HG03196 (cell line): ENCODE data around the gene CAPN2.
A peak's percentile ranks its signal among the peaks of the same experiment; 100 is the strongest.

Source experiments
- ATAC-seq: cut with Tn5 transposase; IDR thresholded peaks from one replicate; pipeline ENCODE4 v1.9.1; 2021; ENCODE audit not compliant: unreplicated experiment

Gene CAPN2

DNA sequence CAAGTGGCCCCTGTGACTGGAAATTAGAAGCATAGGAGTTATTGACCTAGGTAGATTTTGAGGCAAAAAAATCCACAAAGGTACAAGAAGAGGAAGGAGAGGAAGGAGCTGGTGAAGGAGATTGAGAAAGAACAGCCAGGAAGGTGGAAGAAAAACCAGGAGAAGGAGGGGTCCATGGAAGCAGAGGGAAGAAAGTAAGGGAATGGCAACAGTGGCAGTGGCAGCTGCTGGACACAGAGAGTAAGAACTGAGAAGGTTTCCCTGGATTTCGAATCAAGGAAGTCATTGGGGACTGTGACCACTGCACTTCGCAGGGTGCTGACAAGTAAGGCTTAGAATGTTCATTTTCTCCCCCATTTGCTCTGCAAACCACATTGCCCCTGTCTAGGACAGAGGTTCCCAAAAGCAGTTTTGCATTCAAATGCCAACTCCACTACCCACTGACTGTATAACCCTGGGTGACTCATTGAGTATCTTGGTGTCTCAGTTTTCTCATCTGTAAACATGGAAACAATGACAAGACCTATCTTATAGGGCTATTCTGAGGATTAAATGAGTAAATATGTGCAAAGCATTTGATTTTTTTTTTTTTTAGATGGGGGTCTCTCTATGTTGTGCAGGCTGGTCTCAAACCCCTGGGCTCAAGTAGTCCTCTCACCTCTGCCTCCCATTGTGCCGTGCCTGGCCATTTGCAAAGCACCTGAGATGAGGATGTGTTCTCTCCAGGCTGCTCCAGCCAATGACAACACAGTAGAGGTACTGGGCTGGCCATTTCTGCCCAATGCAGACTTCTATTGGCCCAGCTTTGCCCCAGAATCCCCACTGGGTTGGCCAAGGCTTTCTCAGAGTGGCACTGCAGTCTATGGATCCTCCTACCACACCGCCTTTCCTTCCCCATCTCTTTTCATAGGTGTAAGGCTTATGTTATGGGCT is 9.3 kb upstream of the CAPN2 start:
- ATAC-seq, result no peak

DNA sequence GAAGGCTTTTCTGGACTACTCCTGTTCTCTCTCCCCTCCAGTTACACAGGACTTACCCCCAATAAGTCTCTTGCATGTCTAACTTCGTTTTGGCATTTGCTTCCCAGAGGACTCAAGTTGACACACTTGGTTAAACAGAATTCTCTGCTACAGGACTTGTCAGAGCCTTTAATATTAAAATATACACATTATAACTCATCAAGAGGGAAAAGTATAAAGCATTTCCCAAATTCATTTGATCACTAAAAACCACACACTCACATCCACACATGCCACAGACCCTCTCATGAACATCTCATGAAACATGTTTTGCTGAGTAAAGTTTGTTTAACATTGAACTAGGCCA is 8.7 kb upstream of the CAPN2 start:
- no peak for ATAC-seq

DNA sequence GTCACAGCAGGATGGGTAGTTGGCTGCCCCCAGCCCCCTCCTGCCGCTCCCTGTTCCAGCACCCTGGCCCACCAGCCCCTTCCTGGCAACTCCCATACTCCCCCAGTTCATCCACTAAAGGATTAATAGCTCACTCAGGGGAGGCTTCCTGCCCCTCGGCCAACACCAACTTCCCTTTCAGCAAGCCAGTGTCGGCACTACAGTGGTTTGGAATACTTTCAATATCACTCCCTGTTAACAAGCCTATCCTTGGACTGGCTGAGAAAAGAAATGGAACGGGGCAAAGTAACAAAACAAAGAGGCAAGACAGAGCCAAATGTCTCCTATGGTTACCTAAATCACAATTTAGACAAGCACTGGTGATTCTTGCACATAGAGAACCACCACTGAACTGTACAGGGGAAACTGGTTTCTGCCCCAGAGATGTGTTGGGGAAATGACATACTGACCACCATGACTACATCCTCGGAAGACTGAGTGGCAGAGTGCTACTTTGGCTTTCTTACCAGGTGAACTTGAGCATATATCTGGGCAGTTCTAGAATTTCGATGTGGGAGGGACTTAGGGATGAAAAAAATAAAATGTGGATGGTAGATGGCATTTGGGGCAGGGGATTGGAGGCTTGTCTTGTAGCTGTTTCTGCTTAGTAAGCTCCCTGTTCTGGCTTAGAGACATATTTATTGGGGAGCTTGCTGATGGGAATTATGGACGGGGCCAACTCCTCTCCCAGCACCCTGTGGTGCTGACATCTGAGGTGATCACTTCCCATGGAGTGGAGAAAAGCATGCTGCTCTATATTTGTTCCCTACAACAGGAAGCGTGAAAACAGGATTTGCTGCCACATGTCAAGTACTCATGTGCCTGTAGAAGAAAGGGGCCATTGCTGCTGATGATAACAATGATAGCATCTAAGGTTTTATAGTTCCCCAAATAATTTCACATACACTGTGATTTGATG is 7.1 kb upstream of the CAPN2 start:
- ATAC-seq, result no peak

DNA sequence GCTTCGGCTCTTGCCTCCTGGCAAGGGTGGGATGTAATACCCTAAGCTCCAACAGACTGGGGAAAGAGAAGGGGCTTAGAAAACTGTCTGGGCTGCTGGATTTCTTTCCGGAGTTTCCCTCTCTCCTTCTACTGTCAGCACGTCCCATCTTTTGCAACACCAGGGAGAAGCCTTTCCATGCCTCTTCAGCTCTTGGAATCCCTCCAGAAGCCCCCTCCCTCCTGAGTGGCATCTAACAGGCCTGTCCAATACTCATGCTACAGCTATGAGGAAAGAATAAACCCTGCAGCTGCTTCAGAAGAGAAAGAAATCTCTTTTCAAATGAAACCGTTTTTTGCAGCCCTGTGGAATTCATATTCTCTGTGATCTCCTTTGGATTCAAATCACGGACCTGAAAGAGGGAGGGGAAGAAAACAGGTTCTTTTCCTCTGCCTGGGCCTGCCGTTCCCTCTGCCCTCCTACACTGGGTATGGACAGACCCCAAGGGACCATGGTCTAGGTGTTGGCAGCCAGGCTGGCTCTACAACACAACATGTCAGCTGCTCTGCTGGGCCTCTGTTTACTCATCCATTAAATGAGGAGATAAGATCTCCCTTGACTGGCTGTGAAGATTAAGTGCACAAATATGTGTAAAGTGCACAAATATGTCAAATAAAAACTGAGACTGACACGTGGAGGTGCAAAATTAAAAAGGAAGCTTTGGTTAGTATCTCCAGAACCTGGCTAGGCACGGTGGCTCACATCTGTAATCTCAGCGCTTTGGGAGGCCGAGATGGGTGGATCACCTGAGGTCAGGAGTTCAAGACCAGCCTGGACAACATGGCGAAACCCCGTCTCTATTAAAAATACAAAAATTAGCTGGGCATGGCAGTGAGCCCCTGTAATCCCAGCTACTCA is 6.0 kb upstream of the CAPN2 start:
- ATAC-seq, result no peak

DNA sequence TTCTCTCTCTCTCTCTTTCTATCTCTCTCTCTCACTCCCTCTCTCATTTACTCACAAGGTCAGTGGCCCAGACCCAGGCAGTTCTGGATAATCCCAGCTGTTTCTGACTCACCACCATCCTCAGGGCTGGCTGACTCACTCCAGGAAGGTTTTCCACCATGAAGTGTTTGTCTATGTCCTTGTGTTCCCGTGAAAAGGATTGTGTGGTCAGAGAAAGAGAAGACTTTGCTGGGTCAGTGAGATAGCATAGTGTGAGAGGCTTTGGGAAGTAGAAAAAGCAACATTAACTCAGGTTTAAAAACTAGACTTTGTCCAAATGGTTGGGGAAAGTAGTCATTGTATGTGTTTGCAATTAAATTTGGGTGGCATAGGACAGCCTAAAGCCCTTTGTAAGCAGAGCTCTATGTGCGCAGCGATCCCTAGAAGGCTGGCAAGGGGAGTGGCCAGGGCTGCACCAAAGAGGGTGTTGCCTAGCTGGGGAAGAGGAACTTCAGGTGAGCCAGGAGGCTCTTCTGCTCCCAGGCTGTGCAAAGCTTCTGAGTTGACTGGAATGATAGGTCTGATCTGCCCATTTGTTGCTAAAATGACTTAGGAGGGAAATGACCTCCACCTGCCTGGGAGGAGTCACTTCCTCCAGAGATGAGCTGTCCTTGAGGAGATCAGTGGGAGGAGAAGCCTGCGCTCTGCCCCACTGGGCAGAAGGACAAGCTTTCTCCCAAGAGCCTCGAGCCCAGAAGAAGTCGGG is 4.9 kb upstream of the CAPN2 start:
- ATAC-seq, result no peak

DNA sequence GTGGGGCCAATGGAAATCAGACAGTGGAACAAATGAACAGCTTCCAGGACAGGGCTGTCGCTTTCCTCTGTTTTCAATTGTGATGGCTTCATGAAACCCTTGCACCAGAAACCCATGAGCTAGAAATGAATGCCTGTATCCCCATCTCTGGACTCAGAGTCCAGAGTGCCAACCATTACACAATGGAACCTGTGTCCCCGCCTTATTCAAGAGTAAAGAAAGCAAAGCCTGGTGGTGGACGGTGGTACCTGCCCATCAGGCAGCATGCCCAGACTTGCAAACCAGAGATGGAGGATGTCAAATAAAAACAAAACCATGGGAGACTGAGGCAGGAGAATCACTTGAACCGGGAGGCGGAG is 4.4 kb upstream of the CAPN2 start:
- no peak for ATAC-seq

DNA sequence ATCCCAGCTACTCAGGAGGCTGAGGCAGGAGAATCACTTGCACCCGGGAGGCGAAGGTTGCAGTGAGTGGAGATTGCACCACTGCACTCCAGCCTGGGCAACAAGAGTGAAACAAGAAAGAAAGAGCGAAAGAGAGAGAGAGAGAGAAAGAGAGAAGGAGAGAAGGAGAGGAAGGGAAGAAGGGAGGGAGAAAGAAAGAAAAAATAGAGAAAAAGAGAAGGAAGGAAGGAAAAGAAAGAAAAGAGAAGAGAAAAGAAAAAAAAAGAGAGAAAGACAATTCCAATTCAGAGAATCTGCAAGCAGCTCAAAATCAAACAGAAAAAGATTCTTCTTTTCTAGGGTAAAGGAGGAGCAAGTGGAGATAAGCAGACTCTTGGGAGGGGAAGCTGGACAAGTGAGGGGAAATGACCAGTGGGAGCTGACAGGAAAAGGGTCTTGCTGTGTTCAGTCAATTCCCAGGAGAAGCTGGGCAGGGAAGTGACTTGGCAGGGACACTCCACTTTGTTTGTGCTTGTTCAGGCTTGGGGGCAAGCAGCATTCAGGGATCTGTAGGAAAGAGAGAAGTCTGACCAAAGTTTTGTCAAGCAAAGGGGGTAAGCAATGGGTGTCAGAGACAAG is 3.6 kb upstream of the CAPN2 start:
- ATAC-seq, result no peak

DNA sequence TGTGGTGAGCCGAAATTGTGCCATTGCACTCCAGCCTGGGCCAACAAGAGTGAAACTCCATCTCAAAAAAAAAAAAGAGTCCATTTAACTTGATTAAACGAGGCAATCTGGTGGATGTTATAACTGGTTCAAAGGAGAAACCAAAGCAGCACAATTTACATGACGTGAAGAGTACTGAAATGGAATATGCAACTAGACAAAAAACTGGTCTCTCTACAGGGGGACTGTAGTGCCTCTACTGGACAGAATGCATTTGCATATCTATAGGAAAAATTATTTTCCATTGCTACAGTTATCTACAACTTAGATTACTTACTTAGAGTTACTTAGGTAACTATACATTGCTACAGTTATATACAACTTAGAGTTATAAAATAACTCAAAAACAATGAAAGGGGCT is 2.7 kb upstream of the CAPN2 start:
- ATAC-seq, result no peak

DNA sequence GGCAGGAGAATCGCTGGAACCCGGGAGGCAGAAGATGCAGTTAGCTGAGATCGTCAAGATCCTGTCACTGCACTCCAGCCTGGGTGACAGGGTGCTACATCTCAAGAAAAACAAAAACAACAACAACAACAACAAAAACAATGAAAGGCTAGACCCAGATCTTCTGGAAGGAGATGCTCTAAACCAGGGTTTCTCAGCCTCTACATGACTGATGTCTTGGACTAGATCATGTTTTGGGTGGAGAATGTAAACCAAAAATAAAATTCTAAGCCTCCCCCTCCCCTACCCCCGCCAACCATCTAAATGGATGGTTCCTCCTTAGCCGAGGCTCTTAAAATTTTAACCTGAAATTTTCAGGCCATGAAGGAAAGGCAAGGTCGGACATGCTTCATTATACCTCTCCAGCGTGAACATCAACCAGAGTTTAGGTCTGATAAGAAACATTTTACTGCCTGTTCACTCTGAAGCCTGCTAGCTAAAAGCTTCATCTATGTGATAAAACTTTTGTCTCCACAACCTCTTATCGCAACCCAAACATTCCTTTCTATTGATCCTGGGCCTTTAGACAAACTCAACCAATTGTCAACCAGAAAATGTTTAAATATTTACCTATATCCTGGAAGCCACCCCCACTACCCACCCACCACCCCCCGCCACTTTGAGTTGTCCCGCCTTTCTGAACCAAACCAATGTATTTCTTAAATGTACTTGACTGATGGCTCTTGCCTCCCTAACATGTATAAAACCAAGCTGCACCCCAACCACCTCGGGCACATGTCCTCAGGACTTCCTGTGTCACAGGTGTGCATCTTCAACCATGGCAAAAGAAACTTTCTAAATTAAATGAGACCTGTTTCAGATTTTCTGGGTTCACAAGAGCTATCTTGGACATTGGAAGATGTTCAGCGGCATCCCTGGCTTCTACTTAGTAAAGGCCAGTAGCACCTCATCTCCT is 1.9 kb upstream of the CAPN2 start:
- no peak for ATAC-seq

DNA sequence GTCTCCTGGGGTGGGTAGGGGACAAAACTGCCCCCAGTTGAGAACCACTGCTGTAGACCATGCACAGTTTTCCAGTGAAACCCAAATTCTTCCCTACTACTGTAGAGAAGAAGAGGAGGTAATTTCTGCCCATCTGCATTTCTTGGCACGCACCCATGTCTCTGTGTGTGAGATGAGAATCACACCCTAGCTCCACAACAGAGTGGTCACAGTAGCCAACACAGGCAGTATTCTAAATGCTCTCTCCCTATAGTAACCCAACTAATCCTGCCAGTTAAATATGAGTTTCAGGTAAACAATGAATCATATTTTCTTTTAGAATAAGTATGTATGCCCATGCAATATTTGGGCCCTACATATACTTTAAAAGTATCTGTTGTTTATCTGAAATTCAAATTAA is 1.2 kb upstream of the CAPN2 start:
- ATAC-seq, result no peak

DNA sequence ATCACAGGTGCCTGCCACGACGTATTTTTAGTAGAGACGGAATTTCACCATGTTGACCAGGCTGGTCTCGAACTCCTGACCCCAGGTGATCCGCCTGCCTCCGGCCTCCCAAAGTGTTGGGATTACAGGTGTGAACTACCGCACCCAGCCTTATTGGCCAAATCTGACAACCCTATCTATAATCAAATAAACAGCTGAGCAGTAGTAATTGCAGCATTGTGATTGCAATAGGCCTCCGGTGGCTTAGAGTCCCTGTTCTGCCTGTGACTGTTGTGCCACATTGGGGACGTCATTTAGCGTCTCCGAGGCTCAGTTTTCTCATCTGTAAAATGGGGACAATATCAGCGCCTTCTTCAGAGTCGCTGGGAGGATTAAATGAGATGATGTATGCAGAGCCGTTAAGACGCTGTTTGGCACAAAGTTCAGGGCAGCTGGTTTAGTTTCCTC is 569 bp upstream of the CAPN2 start:
- no peak for ATAC-seq

DNA sequence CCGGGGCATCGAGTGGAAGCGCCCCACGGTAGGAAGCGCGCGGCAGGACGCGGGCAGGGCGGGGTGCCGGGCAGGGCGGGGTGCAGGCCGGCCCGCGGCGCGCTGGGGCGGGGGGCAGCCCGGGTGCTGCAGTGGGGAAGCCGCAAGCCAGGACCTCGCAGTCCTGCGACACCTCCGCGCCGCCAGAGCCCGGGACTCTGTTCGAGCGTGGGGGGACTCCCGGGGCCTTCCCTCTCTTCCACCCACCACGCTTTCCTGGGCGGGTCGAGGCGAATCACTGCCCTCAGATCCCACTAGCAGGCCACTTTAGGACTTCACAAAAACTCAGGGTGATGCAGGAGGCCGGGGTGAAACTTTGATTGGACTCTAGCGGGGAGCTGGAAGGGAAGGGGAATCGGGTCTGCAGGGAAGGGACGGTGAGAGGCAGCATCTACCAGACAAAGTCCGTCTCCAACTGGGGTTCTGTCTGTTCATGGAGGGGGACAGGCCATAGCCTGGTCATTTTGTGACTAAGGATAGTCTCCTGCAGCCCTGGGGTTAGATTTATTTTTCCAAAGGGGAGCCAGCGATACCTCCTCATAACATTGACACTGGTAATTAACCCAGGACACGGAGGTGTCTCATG is 623 bp downstream of the CAPN2 start:
- ATAC-seq, result peak; percentile 30

DNA sequence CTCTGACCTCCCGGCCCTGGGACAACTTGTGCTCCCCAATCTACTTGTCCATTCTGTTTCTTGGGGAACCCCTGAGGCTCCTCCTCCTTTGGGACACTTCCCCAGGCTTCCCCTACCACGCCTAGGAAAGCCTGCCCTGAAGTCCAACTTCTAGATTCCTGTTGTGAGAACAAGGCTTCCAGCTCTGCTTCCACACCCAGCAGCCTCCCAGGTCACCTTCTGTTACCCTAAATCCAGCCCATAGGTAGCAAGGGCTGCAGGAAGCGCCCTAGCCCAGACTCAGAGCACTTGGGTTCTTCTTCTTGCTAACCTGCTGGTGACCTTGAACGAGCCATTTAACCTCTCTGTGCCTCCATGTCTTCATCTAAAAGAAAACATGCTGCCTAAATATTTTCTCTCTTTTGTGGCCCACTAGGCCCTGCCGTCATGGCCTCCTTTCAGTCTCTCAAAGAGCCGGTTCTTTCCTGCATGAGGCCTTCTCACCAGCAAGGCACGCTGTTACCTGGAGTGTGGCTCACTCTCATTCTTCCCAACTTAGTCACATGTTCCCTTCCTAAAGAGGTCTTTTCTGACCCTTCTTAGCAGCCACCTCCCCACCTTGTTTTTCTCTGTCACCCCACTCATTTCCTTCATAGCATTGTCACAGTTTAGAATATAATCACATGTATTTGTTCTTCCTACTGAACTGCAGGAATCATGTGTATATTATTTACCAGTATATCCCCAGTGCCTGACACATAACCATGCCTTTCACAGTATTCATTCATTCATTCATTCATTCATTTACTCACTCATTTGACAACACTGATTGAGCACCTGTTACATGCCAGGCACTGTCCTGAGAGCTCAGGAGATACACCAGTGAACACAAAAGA is 1.4 kb downstream of the CAPN2 start:
- ATAC-seq, result no peak

DNA sequence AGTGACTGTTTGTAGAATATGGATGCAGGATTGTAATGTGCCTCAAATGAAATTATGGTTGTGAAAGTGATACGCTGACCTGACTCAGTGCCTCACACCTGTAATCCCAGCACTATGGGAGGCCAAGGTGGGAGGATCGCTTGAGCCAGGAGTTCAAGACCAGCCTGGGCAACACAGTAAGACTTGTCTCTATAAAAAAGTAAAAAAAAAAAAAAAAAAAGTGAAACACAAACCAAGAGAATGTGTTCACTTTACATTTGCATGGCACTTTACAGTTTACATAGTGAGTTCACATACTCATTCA is 2.0 kb downstream of the CAPN2 start:
- no peak for ATAC-seq

DNA sequence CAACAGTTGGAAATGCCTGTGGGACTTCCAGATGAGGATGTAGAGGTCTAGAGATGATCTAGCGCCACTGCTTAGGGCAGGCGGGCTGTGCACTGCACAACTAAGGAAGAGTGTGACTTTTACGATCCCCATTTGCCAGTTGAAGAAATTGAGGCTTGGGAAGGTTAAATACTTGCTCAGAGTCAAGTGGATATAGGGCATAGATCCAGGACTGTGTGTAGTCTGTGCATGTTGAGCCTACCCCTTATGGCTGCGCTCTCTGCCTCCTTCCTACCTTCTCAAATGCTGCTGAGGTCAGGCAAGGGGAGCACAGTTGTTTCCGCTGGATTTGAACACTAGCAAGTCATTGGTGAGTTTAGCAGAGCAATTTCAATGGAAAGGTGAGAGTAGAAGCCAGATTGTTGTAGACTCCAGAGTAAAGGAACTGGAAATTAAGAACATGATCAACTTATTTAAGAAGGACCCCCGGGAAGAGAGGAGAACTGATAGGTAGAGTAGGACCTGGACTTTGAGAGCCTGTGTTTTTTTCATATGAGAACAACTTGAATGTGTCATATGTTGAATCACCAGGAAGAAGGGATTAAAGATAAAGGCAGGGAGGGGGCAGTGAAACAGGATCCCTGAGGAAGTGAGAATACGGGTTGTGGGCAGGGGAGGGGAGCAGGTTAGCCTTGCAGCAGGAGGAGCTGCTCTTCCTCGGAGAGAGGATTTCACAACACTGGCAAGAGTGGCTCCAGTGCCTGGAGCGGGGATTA is 2.7 kb downstream of the CAPN2 start:
- no peak for ATAC-seq

DNA sequence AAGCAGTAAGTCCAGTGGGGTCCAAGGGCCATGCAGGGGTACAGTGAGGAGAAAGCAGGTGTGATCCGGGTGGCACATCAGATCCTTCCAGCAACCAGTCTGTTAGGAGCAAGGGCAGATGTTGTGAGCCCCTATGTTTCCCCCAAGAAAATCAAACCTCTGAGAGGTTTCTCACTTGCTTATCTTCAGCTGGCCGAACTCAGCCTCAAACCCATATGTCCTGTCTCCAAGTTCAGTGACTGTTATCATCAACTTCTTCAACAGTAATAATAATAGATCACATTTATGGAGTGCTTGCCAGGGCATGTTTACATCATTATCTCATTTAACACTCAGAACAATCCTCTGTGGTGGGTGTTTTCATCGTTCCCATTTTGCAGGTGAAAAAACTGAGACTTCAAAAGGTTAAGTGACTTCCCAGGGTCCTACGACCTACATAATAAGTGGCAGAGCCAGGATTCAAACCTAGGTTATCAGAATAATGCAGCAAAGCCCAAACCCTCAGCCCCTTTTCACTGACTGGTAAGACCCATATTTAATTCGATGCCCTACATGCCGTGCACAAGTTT is 3.3 kb downstream of the CAPN2 start:
- ATAC-seq, result no peak
